ENCODE data around the gene HIF1A.
"Not testable (repeated sequence)": the region's sequence is repeated elsewhere in the genome, so short reads cannot be mapped to it uniquely, and the experiment has no call there.

The HIF1A gene

GRCh38 chr14:61744238-61744637, 48.9 kb downstream of the HIF1A start:
- Histone ChIP-seq H2AFZ (ENCODE audit: low read depth, low read length) (no peak overlapping the region), H4K20me1 (ENCODE audit: insufficient read depth, low read length) (no peaks in the 10 kb centered on the region), H3K4me1 (ENCODE audit: insufficient read depth, low read length) (no peaks in the 10 kb centered on the region), H3K9me3 (ENCODE audit: insufficient read depth, low read length, severe bottlenecking) (no peaks in the 10 kb centered on the region), H3K27me3 (ENCODE audit: insufficient read depth, low read length, poor library complexity) (no peaks in the 10 kb centered on the region), H3K36me3 (ENCODE audit: insufficient read depth, low read length) (peaks cover 84% of the 10 kb centered on the region), H3K4me3 (ENCODE audit: low read depth in 1 of 2, low read length in 2 of 2) (no peak overlapping the region), H3K4me2 (ENCODE audit: insufficient read depth, low read length) (no peak overlapping the region), H3K27ac (ENCODE audit: low read length) (no peak overlapping the region), H3K79me2 (ENCODE audit: insufficient read depth, low read length) (no peaks in the 10 kb centered on the region), H3K9ac (ENCODE audit: low read depth, low read length) (no peak overlapping the region)
- no peak for TF ChIP-seq EZH2 (IDR thresholded peaks at IDR 0.05; ENCODE audit: borderline replicate concordance, low read depth, low read length, severe bottlenecking)
- ATAC-seq (ENCODE audit: insufficient read depth, low read depth) (no peak), DNase-seq (no peak)

GRCh38 chr14:61746346-61746745, 51.0 kb downstream of the HIF1A start:
- not testable (repeated sequence) for ATAC-seq (ENCODE audit: insufficient read depth, low read depth); H3K27ac ChIP-seq (ENCODE audit: low read length); H3K79me2 ChIP-seq (ENCODE audit: insufficient read depth, low read length)

GRCh38 chr14:61746881-61747280, 51.6 kb downstream of the HIF1A start:
- H3K9ac ChIP-seq (ENCODE audit: low read depth, low read length), result no peak overlapping the region
- peaks cover 64% of the 10 kb centered on the region for H3K36me3 ChIP-seq (ENCODE audit: insufficient read depth, low read length)
- DNase-seq (no peak), ATAC-seq (ENCODE audit: insufficient read depth, low read depth) (no peak)
- no peaks in the 10 kb centered on the region for H3K4me1 ChIP-seq (ENCODE audit: insufficient read depth, low read length)
- no peak overlapping the region for H2AFZ ChIP-seq (ENCODE audit: low read depth, low read length)
- no peaks in the 10 kb centered on the region for H3K27me3 ChIP-seq (ENCODE audit: insufficient read depth, low read length, poor library complexity)
- no peak overlapping the region for H3K4me2 ChIP-seq (ENCODE audit: insufficient read depth, low read length)
- H3K9me3 ChIP-seq (ENCODE audit: insufficient read depth, low read length, severe bottlenecking), result no peaks in the 10 kb centered on the region
- H3K79me2 ChIP-seq (ENCODE audit: insufficient read depth, low read length), result no peaks in the 10 kb centered on the region
- H3K27ac ChIP-seq (ENCODE audit: low read length), result no peak overlapping the region
- no peaks in the 10 kb centered on the region for H4K20me1 ChIP-seq (ENCODE audit: insufficient read depth, low read length)
- H3K4me3 ChIP-seq (ENCODE audit: low read depth in 1 of 2, low read length in 2 of 2), result no peak overlapping the region
- TF ChIP-seq EZH2 (IDR thresholded peaks at IDR 0.05; ENCODE audit: borderline replicate concordance, low read depth, low read length, severe bottlenecking), result no peak
- no peak for TF ChIP-seq CTCF (IDR thresholded peaks at IDR 0.05; ENCODE audit: borderline replicate concordance, extremely low read depth, low read length, poor library complexity, severe bottlenecking)

More at GRCh38 chr14:61746346-61746745, 51.0 kb downstream of the HIF1A start:
- not testable (repeated sequence) for H2AFZ ChIP-seq (ENCODE audit: low read depth, low read length); H3K4me2 ChIP-seq (ENCODE audit: insufficient read depth, low read length); H3K9ac ChIP-seq (ENCODE audit: low read depth, low read length); H3K4me3 ChIP-seq (ENCODE audit: low read depth in 1 of 2, low read length in 2 of 2); H3K4me1 ChIP-seq (ENCODE audit: insufficient read depth, low read length); H3K9me3 ChIP-seq (ENCODE audit: insufficient read depth, low read length, severe bottlenecking); H3K27me3 ChIP-seq (ENCODE audit: insufficient read depth, low read length, poor library complexity); H4K20me1 ChIP-seq (ENCODE audit: insufficient read depth, low read length); DNase-seq
- peaks cover 68% of the 10 kb centered on the region for H3K36me3 ChIP-seq (ENCODE audit: insufficient read depth, low read length)

- Histone ChIP-seq H3K9me3 (ENCODE audit: insufficient read depth, low read length, severe bottlenecking) (no peaks in the 10 kb centered on the region), H3K79me2 (ENCODE audit: insufficient read depth, low read length) (no peaks in the 10 kb centered on the region), H4K20me1 (ENCODE audit: insufficient read depth, low read length) (no peaks in the 10 kb centered on the region), H3K4me3 (ENCODE audit: low read depth in 1 of 2, low read length in 2 of 2) (no peak overlapping the region), H3K9ac (ENCODE audit: low read depth, low read length) (no peak overlapping the region), H3K36me3 (ENCODE audit: insufficient read depth, low read length) (peaks cover 60% of the 10 kb centered on the region), H3K27ac (ENCODE audit: low read length) (no peak overlapping the region), H2AFZ (ENCODE audit: low read depth, low read length) (no peak overlapping the region), H3K4me1 (ENCODE audit: insufficient read depth, low read length) (no peaks in the 10 kb centered on the region), H3K27me3 (ENCODE audit: insufficient read depth, low read length, poor library complexity) (no peaks in the 10 kb centered on the region), H3K4me2 (ENCODE audit: insufficient read depth, low read length) (no peak overlapping the region)
- no peak for TF ChIP-seq EZH2 (IDR thresholded peaks at IDR 0.05; ENCODE audit: borderline replicate concordance, low read depth, low read length, severe bottlenecking)
- TF ChIP-seq CTCF (IDR thresholded peaks at IDR 0.05; ENCODE audit: borderline replicate concordance, extremely low read depth, low read length, poor library complexity, severe bottlenecking), result no peak
- no peak for DNase-seq
- ATAC-seq (ENCODE audit: insufficient read depth, low read depth), result no peak
Observed at GRCh38 chr14:61747342-61747741, 52.0 kb downstream of the HIF1A start.
